NCI-H69 (cell line): ENCODE measurements around the gene TMEM125.

Experiments
- DNase-seq: peaks from one replicate; lab custom pipeline; 2025; lab: John Stamatoyannopoulos, UW

Gene TMEM125

DNA sequence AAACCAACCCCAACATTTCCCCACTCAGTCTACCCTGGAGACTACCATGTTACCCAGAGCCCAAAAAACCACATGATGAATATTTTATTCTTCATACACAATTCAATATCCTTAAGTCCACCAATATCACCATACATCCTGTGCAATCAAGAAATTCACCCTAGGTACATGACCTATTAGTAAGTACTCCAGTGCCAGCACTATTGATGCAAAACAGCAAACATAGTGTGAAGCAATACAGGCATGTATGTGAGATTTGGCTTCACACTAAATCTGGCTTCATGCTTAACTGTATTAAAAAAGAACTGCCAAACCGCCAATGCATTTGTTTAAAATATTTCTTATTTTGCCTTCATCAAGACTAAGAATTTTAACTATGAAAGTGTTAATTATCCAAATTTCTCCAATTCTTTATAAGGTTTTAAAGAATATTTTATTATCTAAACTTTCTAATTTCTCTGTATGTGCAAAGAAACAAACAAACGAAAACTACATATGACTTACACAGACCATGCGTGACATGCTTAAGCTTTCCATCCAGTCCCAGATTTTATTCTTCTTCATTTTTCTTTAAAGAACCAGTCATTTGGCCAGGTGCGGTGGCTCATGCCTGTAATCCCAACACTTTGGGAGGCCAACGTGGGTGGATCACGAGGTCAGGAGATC is 22.4 kb upstream of the TMEM125 start:
- no peak for DNase-seq

DNA sequence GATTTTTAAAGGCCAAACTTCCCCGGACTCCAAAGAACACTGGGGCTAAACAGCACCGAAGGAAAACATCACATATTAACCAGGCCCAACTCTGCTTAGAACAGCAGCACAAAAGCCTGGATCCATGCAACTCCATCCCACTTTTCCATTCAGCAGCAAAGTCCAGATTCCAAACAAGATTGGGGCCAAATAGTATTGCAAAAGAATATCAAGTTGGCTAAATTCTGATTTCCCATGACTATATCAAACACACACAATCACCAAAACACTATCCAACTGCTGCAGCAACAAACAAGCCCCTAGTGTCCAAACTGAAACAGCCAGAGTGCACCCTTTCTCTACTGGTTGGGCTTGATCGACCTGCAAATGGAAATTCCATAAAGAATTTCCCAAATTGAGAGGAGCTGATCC is 19.4 kb upstream of the TMEM125 start:
- DNase-seq: no peak

DNA sequence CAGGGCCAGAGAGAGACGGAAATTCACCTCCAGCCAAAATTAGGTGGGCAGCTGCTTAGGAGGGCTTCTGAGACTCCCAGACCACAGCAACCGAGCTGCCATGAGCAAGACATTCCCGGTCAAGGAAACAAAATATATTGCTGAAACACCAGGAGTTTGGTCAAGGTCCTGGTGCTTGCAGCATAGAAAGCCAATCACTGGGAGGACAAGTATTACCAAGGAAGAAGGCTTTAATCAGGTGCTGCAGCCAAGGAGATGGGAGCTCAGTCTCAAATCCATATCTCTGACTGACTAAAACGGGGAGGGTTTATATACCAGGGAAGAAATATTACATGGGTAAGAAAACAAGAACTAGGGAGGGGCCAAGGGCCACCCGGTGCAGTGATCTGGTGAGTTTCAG is 18.8 kb upstream of the TMEM125 start:
- no peak for DNase-seq

DNA sequence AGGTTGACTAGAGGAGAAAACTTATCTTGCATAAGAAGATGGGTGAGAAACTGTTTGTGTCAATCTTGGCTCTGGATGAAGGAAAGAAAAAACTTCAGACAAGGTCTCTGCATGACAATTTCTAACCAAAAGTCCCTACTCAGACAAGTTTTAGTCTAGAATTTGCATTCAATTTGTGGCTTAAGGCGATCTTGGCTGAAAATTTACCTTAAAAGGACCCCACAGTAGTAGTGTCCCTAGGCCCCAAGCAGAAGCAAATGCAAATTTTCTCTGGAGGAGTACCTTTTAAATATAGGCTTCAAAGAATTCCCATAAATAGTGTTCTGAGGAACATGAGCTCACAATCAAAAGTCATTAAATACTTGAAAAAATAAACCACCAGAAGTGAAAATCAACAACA is 17.6 kb upstream of the TMEM125 start:
- DNase-seq: no peak

DNA sequence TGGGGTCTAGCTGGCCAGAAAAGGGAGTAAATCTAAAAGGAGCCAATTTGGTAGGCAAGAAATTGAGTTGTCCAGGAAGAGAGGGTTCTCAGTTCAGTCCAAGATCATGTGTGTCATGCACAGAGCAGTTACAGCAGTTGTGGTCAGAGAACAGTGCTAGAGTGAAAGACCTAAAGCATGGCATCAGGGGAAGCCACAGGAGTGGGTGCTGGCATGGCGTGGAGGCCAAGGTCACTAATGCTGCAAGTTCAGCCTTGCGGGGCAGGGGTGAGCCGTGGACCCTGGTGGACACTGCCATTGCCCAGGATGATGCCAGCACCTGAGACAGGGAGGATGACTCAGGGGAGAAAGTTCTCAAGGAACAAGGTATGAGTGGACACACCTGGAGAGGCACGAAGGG is 16.6 kb upstream of the TMEM125 start:
- DNase-seq: no peak

DNA sequence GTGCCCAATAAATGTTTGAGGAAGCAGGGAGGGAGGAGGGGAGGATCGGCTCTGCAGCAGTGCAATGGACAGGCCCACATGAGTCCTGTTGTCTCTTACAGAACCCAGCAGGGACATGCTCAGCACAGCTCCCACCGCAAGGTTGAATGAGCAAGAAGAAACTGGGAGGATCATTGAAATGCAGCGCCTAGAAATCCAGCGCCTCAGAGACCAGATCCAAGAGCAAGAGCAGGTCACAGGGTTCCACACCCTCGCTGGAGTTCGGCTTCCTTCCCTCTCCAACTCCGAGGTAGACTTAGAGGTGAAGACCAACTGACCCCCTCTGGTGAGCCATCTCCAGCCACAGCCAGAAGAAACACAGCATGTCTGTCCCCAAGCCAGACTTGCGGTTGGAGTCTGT is 15.9 kb upstream of the TMEM125 start:
- DNase-seq: no peak

DNA sequence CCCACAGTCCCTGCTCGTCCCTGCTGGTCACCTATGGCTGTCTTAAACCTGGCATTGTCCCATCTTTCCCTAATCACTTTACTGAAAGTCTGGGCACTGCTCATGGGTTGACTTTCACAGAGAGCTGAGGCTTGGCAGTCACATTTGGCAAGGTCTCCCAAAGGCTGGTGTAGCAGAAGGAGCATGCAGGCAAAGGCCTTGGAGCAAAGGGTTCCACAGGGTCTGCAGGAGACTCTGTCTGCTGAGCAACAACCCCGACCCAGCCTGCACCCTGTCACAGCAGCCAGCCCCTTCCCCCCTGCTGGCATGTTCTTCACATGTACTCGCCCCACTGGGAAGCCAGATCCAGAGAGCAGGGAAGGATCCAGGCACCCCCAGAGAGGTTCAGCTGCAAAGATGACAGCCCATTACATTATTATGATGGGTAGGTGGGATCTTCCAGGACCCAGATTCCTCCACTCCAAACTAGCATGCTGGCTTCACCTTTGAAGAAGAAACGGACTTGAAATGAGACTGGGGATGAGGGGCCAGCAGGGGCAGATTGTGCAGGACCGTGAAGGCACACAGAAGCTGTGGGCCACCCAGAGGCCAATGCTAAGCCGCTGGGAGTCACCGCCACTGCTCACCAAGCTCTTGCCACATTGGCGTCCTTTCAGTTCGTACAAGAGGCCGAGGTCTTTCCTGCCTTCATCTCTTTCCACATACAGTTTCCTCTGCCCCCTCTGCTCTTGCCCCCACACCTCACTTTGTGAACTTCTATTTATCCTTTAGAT is 14.2 kb upstream of the TMEM125 start:
- no peak for DNase-seq

DNA sequence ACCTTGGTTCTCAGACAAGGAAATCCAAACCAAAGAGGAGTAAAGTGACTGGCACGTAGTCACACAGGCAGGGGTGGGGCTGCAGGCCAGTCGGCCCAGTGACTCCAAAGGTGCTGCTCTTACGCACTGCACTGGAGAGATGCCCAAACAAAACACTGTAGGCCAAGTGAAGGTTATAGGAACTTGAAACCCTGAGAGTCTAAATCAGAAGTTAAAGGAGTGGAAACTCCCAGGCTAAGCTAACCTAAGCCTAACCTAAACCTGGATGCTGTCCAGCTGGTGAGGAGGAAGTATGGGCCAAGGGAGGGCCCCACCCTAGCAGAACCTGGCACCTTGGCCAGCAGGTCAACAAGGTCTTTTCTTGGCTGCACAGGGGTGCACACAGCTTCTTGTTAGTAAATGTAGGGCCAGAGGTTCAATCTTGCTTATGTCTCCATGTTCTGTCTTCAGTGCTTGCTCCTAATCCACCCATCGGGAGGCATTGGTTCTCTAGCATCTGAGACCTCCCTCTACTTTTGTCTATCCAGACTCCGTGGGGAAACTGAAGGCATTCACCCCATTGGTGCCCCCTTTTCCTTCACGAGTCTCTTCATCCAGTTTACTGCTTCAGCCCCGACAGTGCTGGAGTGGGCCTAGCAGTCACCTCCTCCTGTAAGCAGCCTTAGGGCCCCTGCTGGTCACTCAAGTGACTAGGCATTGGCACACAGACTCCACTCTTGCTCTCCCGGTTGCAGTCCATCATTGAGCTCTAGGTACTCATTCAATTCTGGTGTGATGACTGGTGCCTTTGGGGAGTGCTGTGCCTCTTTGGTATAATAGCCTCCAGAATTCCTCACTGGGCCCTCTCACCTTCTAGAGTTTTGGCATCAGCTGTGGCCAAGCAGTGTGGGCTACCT is 12.9 kb upstream of the TMEM125 start:
- no peak for DNase-seq

DNA sequence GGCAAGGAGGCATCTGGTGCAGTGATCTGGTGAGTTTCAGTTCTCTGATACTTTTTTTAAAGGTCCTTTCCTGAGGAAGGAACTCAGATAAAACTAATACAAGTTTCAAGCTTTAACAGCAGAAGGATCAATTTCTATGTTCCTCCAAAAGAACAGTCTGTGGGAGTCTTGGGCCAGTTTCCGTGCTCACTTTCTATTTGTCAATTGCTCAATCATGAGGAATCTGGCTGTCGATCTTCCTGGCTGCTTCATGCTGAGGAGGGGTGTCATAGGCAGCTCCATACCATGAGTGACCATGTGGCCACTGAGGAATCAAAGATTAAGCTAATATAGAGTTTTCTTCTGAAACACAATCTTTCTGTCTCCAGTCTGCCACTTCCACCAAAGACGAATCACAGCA is 11.4 kb upstream of the TMEM125 start:
- DNase-seq: no peak

DNA sequence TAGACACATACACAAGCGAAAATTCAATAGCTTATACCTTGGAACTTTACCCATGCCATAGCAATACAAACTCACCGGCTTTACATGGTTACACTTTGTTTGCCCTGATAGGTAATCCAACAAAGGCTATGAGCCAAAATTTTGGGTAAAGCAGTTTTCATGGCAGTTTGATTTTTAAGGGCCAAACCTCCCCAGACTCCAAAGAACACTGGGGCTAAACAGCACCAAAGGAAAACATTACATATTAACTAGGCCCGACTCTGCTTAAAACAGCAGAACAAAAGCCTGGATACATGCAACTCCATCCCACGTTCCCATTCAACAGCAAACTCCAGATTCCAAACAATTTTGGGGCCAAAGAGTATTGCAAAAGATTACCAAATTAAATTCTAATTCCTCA is 4.4 kb upstream of the TMEM125 start:
- DNase-seq: no peak

DNA sequence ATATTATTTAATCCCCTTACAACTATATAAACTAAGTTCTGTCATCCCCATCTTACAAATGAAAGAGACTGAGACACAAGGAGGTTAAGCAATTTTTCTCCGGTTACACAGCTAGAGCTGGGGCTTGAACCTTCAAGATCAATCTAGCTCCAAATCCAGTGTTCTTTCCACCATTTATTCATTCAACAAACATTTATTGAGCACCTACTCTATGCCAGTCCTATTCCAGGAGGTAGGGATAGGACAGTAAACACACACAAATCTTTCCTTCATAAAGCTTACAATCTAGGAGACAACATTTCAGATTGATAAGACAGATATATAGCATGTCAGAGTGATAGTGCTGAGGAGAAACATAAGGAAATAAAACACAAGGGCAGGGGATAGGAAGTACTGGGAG is 2.9 kb upstream of the TMEM125 start:
- no peak for DNase-seq

DNA sequence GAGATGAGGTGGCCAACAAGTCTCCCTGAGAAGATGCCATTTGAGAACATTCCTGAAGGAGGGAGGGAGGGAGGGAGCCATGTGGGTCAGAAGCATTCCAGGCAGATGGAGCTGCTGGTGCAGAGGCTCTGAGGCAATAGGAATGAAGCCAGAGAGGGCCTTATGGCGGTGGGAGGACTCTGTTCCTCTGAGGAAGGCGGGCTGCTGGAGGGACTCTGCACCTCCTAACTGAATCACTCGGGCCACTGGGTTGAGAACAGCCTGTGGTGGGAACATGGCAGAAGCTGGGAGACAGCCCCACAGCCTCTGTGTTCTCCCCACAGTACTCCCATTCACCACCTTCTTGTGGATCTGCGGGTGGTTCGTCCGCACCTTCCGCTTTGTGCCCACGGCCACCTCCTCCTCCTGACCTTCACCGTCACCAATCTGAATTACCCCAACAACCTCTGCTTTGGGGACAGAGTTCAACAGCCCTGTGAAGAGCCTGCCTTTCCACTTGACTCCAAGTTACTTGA is 2.4 kb upstream of the TMEM125 start:
- no peak for DNase-seq

DNA sequence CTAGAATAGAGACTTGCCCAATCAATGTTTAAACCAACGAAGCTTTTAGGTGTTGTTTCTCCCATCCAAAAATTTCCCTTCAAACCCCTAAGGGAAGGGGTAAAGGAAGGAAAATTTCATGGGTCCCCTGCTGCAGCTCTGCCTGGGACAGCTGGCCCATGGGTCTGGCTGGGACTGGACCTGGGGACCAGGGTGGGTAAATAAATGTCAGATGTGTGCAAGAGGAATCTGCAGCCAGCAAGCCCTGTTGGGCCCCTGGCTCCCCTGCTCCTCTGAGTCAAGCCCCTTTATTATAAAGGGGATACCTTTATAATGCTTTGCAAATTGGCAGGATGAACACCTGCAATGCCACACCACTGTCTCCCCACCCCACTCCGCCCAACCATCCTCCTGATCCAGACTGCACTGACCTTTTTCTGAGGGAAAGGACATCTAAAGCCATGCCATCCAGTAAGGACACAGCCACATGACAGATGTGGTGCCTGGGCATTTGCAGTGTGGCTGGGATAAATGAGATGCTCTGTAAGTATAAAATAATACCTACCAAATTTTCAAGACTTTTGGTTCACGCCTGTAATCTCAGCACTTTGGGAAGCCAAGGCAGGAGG is 1.9 kb upstream of the TMEM125 start:
- DNase-seq: no peak

DNA sequence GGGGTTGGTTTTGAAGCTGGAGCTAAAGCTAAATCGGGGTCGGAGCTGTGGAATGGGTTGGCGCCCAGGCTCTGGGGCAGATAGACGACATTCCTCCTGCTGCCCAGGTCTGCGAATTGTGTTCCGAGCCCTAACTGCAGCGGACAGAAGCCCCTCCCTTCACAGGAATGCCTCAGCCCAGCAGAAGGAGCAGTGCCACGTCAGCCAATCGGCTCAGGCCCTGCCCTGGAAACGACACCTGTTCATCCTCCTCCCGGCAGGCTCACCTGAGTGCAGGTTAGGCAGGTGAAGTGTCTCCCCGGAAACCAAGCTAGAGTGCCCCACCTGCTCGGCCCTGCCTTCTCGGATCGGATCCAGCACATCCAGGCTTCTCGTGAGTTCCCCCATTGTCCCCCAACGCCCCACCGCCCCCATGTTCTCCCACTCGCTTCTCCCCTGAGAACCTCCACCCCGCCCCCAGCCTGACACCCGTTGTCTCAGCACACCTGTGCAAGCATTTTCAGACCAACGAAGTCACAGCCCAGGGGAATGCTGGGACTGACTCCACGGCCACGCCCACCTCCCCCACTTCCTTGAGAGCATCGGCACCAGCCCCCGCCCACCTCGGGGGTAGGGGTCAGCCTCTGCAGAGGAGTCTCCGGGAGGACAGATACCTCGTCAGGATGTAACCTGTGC is 775 bp downstream of the TMEM125 start:
- peak; percentile 73 for DNase-seq

DNA sequence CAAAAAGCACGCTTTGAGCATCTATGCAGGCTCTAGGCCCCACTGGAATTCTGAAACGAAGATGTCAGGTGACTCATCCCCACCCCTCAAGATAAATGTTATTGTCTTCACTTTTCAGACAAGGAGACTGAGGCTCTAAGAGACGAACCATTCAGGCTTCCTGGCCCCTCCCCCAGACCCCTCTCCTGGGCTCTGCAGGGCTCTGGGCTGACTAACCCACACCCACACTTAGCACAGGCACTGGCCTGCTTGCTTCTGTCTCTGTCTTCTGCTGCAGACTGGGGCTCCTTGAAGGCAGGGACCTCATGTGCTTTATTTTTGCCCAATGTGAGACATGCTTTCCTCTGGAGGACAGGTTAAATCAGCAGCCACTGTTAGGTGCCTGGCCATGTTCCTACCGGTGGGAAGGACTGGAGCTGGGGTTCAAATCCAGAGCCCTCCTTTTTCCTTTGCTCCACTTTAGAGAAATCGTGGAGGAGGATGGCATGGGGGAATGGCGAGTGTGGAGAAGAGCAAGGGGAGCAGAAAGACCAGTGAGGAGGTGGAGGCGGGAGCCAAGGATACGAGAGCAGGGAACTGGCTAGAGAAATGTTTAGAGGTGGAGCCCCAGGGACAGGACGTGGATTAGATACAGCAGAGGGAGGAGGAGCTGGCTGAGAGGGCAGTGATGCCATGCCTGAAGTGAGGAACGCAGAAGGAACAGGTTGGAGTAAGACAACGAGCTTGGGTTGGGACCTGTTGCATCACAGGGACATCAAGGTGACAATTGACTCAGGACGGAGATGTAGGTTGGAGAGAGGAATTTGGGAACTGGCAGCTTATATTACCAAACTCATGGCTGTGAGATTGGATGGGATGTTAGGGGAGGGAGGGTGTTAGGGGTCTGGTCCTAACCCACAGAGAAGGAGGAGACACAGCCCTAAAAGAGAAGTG is 1.7 kb downstream of the TMEM125 start:
- no peak for DNase-seq

DNA sequence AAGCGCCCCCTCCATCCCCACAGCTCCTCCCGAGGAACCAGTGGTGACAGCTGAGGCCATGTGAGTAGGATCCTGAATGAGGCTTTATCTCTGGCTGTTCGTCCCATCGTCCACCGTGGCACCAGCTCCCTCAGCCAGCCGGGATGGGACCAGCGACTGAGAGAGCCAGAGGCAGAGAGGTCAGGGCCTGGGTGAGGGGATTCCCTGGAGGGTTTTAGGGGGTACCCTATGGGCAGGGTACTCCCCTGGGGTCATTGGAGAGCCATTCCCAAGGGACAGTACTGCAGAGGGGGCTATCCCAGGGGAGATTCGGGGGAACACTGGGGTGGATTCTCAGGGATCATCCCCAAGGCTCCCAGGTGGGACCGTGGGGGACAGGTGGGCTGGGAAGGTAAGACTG is 2.4 kb downstream of the TMEM125 start:
- no peak for DNase-seq

DNA sequence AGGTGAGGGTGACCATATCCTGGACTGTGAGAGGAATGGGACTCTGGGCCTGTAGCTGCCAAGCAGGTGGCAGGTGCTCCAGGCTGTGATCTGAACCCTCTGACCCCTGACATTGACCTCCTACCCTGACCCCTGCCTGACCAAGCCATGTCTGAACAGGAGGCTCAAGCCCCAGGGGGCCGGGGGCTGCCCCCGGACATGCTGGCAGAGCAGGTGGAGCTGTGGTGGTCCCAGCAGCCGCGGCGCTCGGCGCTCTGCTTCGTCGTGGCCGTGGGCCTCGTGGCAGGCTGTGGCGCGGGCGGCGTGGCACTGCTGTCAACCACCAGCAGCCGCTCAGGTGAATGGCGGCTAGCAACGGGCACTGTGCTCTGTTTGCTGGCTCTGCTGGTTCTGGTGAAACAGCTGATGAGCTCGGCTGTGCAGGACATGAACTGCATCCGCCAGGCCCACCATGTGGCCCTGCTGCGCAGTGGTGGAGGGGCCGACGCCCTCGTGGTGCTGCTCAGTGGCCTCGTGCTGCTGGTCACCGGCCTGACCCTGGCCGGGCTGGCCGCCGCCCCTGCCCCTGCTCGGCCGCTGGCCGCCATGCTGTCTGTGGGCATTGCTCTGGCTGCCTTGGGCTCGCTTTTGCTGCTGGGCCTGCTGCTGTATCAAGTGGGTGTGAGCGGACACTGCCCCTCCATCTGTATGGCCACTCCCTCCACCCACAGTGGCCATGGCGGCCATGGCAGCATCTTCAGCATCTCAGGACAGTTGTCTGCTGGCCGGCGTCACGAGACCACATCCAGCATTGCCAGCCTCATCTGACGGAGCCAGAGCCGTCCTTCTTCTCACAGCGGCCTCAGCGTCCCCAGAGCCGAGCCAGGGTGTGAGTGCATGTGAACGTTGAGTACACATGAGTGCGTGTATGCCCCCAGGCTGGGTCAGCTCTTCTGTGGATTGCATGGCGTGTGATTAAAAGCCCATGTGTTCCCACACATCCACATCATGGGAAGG is 3.1 kb downstream of the TMEM125 start:
- no peak for DNase-seq

DNA sequence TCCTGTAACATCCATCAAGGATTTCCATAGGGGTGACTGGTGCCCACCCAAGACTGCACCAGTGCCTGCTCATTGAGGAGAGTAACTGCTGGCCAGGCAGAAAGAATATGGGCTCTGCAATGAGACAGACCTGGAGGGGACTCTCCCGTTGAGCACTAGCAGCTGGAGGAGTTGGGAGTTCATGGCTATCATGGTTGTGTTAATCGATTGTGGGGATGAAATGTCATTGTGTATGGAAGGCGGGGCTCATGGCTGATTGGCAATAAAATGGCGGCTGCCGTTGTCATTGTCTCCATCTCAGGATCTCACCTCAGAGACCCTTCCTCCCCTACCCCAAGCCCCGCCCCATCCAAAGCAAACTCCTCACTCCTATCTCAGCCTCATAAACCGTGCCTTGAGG is 3.9 kb downstream of the TMEM125 start:
- no peak for DNase-seq

DNA sequence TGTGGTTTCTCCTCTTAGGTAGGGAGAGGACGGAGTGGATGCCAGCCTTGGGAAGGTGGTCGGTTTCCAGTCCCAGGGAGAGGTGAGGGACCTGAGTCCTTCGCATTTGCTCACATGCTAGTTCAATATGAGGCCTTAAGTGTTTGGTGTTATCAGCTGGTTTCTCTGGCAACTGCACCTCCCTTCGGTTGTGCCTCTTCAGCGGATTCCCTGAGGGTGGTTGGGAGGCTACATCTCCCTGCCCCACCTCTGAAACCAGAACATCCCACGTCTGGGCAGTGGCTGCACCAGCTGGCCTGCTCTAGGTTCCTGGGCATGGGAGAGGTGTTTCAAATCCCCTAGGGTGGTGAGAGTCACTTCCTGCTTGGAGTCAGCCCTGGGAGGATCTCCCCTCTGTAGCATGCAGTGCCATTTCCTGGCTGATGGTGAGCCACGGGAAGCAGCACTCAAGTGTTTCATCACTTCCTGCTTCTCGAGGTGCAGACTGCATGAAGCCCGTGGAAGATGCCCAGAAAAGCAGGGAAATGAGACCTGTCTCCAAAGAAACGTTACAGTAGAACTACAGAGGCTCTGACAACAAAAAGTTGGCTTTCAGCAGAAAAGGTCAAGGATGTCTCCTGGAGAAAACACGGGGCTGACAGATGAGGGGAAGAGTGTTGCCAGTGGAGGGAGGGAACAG is 4.5 kb downstream of the TMEM125 start:
- peak; percentile 55 for DNase-seq
